Testis (tissue), 3 donors: ENCODE data around the gene JMJD7. TPM values are rescaled to one million over a fixed set of nuclear protein-coding genes. Genes with fewer than 3 reads are reported as not detected.

Experiments used
- DNase-seq: peaks from one replicate; pipeline ENCODE4 v3.0.0-alpha.2; 2019
- H3K27ac ChIP-seq, 2 donors: fragments of 200-600 bp; sonication (generic); one replicate each; pipeline ENCODE4 v1.5.1; 2019
- H3K27me3 ChIP-seq: fragments of 200-600 bp; sonication (generic); one replicate; pipeline ENCODE4 v1.5.1; 2019
- H3K36me3 ChIP-seq: fragments of 200-600 bp; sonication (generic); one replicate; pipeline ENCODE4 v1.5.1; 2017; ENCODE audit warnings: low read depth; ENCODE audit errors: missing control alignments
- H3K4me1 ChIP-seq: fragments of 200-600 bp; sonication (generic); one replicate; pipeline ENCODE4 v1.5.1; 2019
- H3K4me3 ChIP-seq, 2 donors: fragments of 200-600 bp; sonication (generic); one replicate each; pipeline ENCODE4 v1.5.1; 2017 to 2019
- H3K9me3 ChIP-seq: fragments of 200-600 bp; sonication (generic); one replicate; pipeline ENCODE4 v1.5.1; 2017
- POLR2A ChIP-seq: fragments of 450-650 bp; IDR thresholded peaks from one replicate; pipeline ENCODE4 v1.6.1; 2017; ENCODE audit warnings: antibody characterized with exemption, mild to moderate bottlenecking, moderate library complexity
- WGBS, 2 donors: methylation state at CpG; one replicate each; pipeline ENCODE4 v1.1.5; 2018; 5-methylcytosine and 5-hydroxymethylcytosine counted together
- intact Hi-C: fragments of 100-400 bp; cut with DNase I; formaldehyde crosslinking; loops from one replicate; pipeline ENCODE4 v1.15.1; 2023; ENCODE audit warnings: low total_unique reads
- polyA plus RNA-seq: library from polyadenylated mRNA; stranded (reverse); fragments of 350-450 nt; fragmentation: Illumina TruSeq; extraction: RNeasy Lipid Tissue Mini Kit (QIAGEN cat#74804); gene quantifications from one replicate; pipeline ENCODE4 v1.2.3, GENCODE V29; 2014; ENCODE audit warnings: low read depth, low replicate concordance; ENCODE audit not compliant: insufficient read depth
- total RNA-seq, 2 donors: library from RNA; depleted of rRNA; stranded (reverse); fragments of >200 nt; gene quantifications; one replicate each; pipeline ENCODE4 v1.2.3, GENCODE V29; 2016
- TF ChIP-seq, protein P1 (sequence below), 3 experiments: fragments of 450-650 bp in 2 of 3; fragments of 200-600 bp in 1 of 3; sonication (generic) in 1 of 3; IDR thresholded peaks; one replicate each; pipeline ENCODE4 v1.5.1; 2016 to 2019; ENCODE audit warnings: antibody characterized with exemption in 3 of 3, mild to moderate bottlenecking in 2 of 3, moderate library complexity in 1 of 3

JMJD7 gene
- total and polyA plus RNA-seq, 3 donors from 2014 or later: 10.5 to 21.6 (median 18.6) TPM

DNA sequence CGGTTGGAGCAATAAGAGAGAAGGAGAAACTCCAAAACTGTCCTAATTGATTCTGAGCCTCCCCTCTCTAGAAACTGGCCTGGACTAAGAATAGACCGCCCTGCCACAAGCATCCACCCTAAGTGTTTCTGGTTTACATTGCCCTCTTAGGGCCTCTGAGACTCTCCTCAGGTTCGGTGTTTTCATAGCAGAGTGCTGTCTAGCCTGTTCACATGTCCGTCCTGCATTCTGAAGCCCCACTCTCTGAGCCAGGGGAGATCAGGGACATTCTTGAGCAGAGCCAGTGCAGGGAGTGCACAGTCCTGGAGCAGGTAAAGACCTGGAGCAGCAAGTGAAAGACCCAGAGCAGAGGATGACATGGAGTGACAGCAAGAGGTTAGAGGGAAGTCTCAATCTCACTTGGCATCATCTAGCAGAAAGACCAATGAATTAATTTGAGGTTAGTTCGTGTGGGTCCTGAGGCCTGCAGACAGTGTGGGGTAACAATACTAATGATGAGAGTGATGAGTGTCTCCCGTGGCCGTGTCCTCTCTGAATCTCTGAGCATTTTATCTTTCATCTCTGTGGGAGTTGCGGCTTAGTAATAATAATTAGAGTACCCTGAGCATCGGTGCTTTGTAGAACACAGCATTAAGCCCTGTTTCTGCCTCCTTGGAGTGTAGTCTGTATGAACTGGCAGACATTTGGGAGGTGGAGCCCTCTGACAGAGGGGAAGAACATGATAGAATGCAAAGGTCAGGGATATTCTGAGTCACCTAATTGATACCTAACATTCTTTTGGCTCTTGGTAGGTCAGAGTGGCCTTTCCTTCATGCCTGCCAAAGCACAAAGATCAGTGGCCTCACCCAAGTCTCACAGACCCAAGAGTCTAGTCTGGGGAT lies 29.0 kb upstream of the JMJD7 start:
- Histone ChIP-seq H3K9me3 (no peaks in the 10 kb centered on the region), H3K27me3 (no peaks in the 10 kb centered on the region), H3K36me3 (no peaks in the 10 kb centered on the region), H3K4me3 (no peak overlapping the region), H3K27ac (no peak overlapping the region), H3K4me1 (peaks cover 33% of the 10 kb centered on the region)
- DNase-seq: no peak
- intact Hi-C loops: no loop called here
- 58 to 71% methylated on average over 9 of the region's 9 CpGs for WGBS, 2 donors
- TF ChIP-seq, protein P1, sequence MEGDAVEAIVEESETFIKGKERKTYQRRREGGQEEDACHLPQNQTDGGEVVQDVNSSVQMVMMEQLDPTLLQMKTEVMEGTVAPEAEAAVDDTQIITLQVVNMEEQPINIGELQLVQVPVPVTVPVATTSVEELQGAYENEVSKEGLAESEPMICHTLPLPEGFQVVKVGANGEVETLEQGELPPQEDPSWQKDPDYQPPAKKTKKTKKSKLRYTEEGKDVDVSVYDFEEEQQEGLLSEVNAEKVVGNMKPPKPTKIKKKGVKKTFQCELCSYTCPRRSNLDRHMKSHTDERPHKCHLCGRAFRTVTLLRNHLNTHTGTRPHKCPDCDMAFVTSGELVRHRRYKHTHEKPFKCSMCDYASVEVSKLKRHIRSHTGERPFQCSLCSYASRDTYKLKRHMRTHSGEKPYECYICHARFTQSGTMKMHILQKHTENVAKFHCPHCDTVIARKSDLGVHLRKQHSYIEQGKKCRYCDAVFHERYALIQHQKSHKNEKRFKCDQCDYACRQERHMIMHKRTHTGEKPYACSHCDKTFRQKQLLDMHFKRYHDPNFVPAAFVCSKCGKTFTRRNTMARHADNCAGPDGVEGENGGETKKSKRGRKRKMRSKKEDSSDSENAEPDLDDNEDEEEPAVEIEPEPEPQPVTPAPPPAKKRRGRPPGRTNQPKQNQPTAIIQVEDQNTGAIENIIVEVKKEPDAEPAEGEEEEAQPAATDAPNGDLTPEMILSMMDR (IDR thresholded peaks at IDR 0.05): no peak
- TF ChIP-seq POLR2A: no peak

DNA sequence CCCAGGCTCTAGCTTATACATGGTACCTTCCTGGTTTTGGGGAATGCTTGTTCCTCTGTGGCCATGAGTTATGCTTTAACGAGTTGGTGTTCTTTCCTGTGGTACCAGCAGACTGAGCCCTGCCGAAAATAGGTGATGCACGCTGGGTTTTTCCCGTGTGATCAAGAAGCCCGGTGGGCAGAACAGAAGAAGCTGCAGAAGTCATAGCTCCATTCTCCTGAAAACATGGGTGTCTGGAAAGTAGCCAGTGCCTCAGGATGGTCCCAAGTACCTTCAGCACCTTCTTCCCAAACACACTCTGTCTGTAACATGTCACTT lies 28.4 kb upstream of the JMJD7 start:
- WGBS, 2 donors: 82 to 83% methylated on average over 5 of the region's 5 CpGs
- Histone ChIP-seq H3K9me3 (no peaks in the 10 kb centered on the region), H3K27me3 (no peaks in the 10 kb centered on the region), H3K27ac (no peak overlapping the region), H3K36me3 (no peaks in the 10 kb centered on the region), H3K4me1 (peaks cover 37% of the 10 kb centered on the region), H3K4me3 (no peak overlapping the region)
- intact Hi-C loops: no loop called here
- no peak for TF ChIP-seq POLR2A
- TF ChIP-seq, protein P1 (IDR thresholded peaks at IDR 0.05): no peak
- no peak for DNase-seq

DNA sequence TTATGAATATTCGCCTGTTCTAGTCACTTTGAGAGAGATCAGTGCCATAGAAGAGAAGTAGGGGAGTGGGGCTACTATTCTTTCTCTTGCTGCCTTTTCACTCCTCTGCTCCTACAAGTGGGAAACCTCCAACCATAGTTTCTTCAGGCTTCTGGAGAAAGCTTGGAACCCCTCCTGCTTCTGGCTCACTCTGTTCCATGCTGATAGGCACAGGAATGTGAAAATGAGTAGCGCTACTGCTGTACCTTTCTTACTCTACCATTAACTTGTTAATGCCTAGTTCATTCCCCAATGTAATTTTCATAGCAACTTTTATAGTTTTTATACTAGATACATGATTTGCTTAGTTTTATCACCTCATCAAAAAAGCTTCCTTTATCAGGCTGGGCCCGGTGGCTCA lies 26.7 kb upstream of the JMJD7 start:
- Histone ChIP-seq H3K9me3 (no peaks in the 10 kb centered on the region), H3K27me3 (no peaks in the 10 kb centered on the region), H3K27ac (no peak overlapping the region), H3K4me3 (no peak overlapping the region), H3K36me3 (no peaks in the 10 kb centered on the region), H3K4me1 (peaks cover 44% of the 10 kb centered on the region)
- intact Hi-C loops: no loop called here
- WGBS, 2 donors: 70 to 73% methylated on average over 3 of the region's 3 CpGs
- TF ChIP-seq, protein P1 (IDR thresholded peaks at IDR 0.05): no peak
- no peak for DNase-seq

DNA sequence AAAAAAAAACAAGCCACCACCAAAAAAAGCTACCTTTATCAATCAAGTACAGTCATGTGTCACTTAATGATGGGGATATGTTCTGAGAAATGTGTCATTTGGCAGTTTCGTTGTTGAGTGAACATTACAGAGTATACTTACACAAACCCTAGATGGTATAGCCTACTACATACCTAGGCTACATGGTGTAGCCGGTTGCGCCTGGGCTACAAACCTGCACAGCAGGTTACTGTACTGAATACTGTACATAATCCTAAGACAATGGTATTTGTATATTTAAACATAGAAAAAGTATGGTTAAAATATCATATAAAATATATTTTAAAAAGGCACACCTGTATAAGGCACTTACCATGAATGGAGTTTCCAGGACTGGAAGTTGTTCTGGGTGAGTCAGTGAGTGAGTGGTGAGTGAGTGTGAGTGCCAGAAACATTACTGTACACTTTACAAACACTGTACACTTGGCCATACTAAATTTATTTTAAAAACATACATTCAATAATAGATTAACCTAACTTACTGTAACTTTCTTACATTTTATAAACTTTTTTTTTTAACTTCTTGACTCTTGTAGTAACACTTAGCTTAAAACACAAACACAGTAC lies 25.9 kb upstream of the JMJD7 start:
- WGBS, 2 donors: 93 to 94% methylated on average over 3 of the region's 3 CpGs
- Histone ChIP-seq H3K36me3 (no peaks in the 10 kb centered on the region), H3K4me1 (peaks cover 44% of the 10 kb centered on the region), H3K4me3 (no peak overlapping the region), H3K9me3 (no peaks in the 10 kb centered on the region), H3K27ac (no peak overlapping the region), H3K27me3 (no peaks in the 10 kb centered on the region)
- TF ChIP-seq, protein P1 (IDR thresholded peaks at IDR 0.05): no peak
- TF ChIP-seq POLR2A: no peak
- intact Hi-C loops: no loop called here
- no peak for DNase-seq
